HG02852 (cell line): Measurements from ENCODE around the gene SNCA.
A peak's percentile ranks its signal among the peaks of the same experiment; 100 is the strongest.

Experiments used
- ATAC-seq: cut with Tn5 transposase; IDR thresholded peaks from one replicate; pipeline ENCODE4 v1.9.1; 2021; ENCODE audit warnings: mild to moderate bottlenecking, moderate library complexity; ENCODE audit not compliant: unreplicated experiment

The SNCA gene

GRCh38 chr4:89836897-89837384 lies at the start of gene SNCA:
SNCA (minus strand) TSS chr4:89837161; CDS start chr4:89835667, 1,494 bp downstream.
- no peak for ATAC-seq

- ATAC-seq: no peak
Measured at GRCh38 chr4:89879215-89879614, 42.3 kb upstream of the SNCA start.

GRCh38 chr4:89878611-89879010 lies 41.6 kb upstream of the SNCA start:
- ATAC-seq: no peak

- no peak for ATAC-seq
Measured at GRCh38 chr4:89876548-89876947, 39.6 kb upstream of the SNCA start.

- no peak for ATAC-seq
Measured at GRCh38 chr4:89871211-89871610, 34.2 kb upstream of the SNCA start.

- no peak for ATAC-seq
Measured at GRCh38 chr4:89868999-89869589, 32.1 kb upstream of the SNCA start.

GRCh38 chr4:89868276-89868675 lies 31.3 kb upstream of the SNCA start:
- ATAC-seq: no peak

GRCh38 chr4:89863533-89863932 lies 26.6 kb upstream of the SNCA start:
- ATAC-seq: no peak

- no peak for ATAC-seq
Measured at GRCh38 chr4:89860971-89861370, 24.0 kb upstream of the SNCA start.

GRCh38 chr4:89855236-89855635 lies 18.3 kb upstream of the SNCA start:
- ATAC-seq: no peak

GRCh38 chr4:89847571-89848325 lies 10.8 kb upstream of the SNCA start:
- no peak for ATAC-seq

- no peak for ATAC-seq
Measured at GRCh38 chr4:89839558-89839957, 2.6 kb upstream of the SNCA start.

GRCh38 chr4:89837993-89838390 lies 1.0 kb upstream of the SNCA start:
- ATAC-seq: no peak

GRCh38 chr4:89837385-89837992 lies 528 bp upstream of the SNCA start:
- ATAC-seq: no peak

- ATAC-seq: no peak
Measured at GRCh38 chr4:89836031-89836745, 773 bp downstream of the SNCA start.

GRCh38 chr4:89835413-89835812 lies 1.5 kb downstream of the SNCA start:
- ATAC-seq: no peak

- ATAC-seq: no peak
Measured at GRCh38 chr4:89834486-89835209, 2.3 kb downstream of the SNCA start.

- peak; percentile 95 for ATAC-seq
Measured at GRCh38 chr4:89829470-89830138, 7.4 kb downstream of the SNCA start.

- ATAC-seq: no peak
Measured at GRCh38 chr4:89823416-89823815, 13.5 kb downstream of the SNCA start.

GRCh38 chr4:89821612-89822011 lies 15.3 kb downstream of the SNCA start:
- no peak for ATAC-seq
